Pons (tissue), 1 donor: Measurements from ENCODE around the gene PHLDB2.

Source experiments
- DNase-seq: peaks from one replicate; pipeline ENCODE4 v3.0.0-alpha.2; 2016; ENCODE audit warnings: low spot score

Gene PHLDB2

GRCh38 chr3:111926266-111926676 lies 67.2 kb downstream of the PHLDB2 start:
- no peak for DNase-seq

DNA sequence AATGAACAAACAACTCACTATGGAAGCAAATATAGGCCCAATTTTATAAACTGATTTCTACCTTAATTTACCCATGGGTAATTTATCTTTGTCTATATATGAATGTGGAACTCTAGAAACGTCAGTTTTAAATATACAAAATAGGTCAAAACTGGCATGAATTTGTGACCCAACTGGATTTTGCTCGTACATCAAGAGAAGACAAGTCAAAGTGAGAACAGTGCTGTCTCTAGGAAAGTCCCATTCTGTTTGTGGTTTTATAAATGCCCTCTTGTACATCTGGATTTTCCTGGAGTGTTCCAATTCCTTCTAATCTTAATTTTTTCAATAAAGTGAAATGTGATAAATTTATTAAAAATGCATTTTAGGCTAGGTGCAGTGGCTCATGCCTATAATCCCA lies 69.5 kb downstream of the PHLDB2 start:
- no peak for DNase-seq

DNA sequence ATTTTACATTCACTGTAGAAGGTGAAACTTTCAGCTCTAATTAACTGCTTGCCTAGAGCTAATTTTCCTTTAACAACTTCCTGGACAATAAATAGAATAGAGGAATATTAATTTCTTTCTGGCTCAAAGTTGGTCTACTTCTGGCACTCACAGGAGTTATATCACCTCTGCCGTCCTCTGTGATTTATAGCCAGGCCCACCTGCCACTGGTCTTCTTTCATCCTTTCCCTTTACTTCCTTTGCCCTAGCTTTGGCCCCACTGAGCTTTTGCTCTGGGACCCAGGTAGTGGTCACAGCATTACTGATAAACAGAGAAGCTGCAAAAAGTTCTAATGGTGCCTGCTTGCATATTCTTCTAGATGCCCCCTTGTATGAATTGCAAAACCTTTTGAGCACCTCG lies 70.4 kb downstream of the PHLDB2 start:
- no peak for DNase-seq

DNA sequence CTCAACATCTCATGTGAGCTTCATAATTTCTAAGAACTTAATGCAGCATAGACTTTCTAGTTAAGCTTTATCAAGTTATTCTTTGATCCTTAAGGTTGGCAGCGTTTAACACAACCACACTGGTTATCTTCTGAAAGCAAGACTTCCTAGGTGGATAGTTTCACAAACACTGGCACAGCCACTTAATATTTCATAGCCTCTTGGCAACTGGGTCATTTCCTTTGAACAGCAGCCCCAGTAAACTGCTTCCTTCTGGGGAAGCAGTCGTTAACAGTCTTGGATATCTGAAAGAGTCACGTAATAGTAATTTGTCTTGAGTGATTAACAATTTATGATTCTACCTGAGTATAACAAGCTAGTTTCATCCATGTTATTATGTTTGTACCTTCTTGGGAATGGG lies 73.9 kb downstream of the PHLDB2 start:
- no peak for DNase-seq

DNA sequence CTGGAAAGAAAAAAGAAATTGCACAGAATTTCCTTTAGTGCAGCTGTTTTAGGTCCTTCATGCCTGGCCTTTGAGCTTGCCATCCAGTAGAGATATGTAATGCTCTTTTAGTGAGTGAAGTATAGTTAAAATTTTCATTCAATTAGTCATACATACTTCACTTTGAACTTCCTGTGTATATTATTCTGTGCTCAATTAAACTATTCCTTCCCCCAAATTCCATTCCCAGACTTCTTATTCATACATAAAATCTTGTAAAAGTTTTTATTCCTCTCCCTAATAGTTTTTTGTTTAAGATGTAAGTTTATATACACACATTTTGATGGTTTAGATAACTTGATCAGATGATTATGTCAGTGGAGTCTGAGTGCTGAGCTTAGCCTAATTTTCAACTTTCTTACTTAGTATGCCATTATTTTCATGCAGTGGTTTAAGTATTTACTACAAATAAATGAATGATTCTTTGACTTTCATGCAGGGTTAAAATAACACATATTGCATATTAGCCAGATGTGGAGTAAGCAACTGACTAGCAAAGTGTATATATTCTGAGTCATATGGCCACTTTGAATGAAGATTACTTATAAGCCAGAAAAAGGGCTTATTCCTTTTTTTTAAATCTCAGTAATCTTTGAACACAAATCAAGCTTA lies 77.3 kb downstream of the PHLDB2 start:
- DNase-seq: no peak

DNA sequence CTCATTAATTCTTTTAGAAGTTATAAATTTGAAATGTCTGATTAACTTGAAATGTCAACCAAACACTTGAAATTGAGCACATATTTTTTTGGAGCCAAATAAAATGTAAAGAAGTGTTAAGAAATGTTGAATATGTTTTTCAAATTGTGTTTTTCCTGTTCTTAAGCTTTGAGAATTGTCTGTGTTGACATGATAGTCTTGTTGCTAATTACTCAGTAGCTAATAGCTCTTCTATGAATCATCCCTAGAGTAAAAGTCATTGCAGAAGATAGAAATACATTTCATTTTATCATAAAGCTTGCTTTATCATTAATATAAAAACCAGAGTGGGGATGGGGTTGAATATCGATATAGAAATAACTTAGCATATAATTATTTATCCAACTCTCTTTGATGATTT lies 77.9 kb downstream of the PHLDB2 start:
- no peak for DNase-seq

DNA sequence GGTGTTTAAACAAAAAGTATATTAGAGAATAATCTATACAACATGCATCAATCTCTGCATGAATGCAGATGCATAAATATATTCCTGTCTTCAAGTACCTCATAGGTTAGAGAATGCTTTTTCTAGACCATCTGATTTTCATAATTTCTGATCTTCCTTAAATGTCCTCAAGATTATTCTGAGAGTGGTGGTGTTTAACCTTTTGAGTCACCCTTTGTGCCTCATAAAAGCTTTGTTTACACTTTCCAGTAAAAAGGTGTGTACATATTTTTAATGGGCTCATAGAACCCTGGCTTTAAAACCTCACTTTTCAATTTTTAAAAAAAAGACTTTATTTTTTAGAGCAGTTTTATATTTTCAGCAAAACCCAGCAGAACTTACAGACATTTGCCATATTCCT lies 78.8 kb downstream of the PHLDB2 start:
- no peak for DNase-seq

GRCh38 chr3:111939873-111940272 lies 80.8 kb downstream of the PHLDB2 start:
- no peak for DNase-seq

DNA sequence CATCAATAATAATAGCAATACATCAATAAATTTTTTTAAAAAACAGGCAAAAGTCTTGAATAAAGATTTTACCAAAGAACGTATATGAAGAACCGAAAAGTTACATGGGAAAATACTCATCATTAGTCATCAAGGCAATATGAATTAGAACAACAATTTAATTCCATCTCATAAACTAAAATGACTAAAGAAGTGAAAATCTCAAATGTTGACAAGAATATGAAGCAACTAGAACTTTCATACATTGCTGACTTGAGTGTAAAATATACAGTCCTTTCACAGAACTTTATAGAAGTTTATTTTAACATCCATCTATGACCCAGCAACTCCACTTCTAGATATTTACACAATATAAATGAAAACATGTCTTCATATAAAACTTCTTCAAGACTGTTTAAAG lies 84.5 kb downstream of the PHLDB2 start:
- DNase-seq: no peak

DNA sequence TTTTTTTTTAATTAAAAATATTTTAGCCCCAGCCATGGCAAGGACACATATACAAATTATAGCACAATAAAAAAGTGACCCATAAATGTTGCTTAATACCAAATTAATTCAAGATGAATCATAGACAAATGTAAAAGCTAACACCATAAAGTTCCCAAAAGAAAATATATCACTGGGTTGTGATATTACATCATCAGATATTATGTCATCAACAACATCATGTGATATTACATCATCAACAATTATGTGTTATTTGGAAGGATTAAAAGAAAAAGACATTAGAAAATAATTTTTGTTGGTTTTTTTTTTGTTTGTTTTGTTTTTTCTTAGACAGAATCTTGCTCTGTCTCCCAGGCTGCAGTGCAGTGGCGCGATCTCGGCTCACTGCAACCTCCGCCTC lies 85.3 kb downstream of the PHLDB2 start:
- DNase-seq: no peak

DNA sequence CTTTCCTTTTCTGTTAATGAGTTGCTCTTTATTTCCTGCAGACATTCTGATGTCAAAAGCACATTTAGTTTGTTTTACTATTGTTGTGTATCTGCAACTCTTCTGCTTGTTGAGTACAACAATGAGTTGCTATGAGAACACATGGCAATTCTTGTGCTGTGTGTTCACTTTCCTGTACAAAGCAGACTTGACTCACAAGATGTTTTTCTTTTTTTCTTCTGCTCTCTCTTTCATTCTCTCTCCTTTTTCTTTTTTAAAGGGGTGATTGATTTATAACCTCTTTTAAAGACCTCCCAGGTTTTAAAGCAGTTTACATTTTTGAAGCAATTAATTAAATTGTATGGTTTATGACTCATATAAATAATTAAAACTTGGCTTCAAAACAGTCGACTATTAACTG lies 88.2 kb downstream of the PHLDB2 start:
- peak; percentile 39 for DNase-seq

DNA sequence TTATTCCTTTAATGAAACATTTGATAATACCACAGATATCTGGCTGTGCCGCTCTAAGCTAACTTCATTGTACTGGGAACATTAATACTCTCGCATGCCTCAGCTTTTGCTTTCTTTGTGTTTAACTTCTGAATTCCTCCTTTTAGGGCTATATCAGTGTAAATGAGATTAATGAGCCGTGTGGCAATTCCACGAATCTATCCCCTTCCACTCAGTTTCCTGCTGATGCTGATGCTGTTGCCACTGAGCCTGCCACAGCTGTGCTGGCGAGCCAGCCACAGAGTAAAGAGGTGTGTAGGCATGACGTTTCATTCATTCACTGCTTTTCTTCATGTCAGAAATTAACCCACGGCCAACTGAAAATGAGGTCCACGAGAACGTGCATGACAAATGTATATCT lies 89.7 kb downstream of the PHLDB2 start:
- no peak for DNase-seq

- DNase-seq: no peak
These were observed 90.6 kb downstream of the PHLDB2 start for GRCh38 chr3:111949712-111950111.

DNA sequence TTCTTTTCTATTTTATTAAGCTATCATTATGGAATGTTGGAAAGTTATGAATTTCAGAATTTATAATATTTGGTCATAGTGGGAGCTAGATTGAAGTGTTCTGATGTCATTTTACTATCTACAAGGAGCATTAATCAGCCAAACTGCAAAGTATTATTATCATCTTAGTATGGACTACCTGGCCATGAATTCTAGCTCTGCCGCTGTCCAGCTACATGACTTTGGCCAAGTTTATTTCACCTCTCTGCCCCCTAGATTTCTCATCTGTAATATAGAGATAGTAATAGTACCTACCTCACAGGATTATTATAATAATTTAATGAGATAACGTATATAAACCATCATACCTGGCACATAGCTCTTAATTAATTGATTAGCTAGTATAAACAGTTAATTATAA lies 92.0 kb downstream of the PHLDB2 start:
- DNase-seq: no peak

- DNase-seq: no peak
These were observed 93.0 kb downstream of the PHLDB2 start for GRCh38 chr3:111952086-111952485.

GRCh38 chr3:111952866-111953450 lies 93.9 kb downstream of the PHLDB2 start:
- no peak for DNase-seq

DNA sequence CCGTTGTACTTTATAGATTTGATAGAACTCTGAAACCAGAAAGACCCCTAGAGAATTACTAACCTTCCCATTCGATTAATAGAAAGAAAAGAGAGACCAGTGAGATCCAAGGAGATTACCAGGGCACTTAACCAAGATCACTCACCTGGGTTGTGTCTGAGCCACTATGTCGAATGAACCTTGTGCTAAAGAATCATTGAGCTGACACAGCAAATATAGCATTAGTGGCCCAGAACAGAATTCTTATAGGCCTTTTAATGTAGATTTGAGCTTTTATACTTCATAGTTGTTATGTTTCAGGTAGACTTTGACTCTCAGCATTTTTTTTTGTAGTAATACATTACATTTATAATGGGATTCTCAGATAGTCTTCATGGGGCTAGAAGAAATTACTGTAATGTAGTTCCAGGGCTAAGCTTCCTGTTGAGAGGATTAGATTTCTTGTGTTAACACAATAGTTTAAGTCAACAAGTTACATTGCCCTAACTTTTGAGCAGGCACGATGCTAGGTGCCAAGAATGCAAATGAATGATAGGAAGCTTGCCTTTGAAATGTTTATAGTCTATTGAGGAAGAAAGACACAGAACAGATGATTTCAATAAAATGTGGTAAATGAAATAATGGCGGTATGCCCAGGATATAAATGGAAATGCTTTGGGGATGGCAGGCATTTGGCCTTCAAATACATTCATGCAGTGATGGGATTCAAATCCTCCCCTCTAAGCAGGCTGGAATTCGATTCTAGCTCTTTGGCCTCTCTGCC lies 95.3 kb downstream of the PHLDB2 start:
- DNase-seq: no peak

DNA sequence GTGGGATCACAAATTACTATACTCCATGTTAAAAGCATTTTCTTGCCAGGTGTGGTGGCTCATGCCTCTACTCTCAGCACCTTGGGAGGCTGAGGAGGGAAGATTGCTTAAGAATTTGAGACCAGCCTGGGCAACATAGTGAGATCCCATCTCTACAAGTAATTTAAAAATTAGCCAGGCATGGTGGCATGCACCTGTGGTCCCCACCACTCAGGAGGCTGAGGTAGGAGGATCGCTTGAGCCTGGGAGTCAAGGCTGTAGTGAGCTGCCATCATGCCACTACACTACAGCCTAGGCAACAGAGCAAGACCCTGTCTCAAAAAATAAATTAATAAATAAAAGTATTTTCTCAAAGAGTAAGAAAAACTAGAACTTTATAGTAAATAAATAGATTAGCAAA lies 96.8 kb downstream of the PHLDB2 start:
- DNase-seq: no peak

- DNase-seq: peak; percentile 52
These were observed 97.4 kb downstream of the PHLDB2 start for GRCh38 chr3:111956449-111956848.

GRCh38 chr3:111956995-111957734 lies 98.1 kb downstream of the PHLDB2 start:
- peak; percentile 87 for DNase-seq

DNA sequence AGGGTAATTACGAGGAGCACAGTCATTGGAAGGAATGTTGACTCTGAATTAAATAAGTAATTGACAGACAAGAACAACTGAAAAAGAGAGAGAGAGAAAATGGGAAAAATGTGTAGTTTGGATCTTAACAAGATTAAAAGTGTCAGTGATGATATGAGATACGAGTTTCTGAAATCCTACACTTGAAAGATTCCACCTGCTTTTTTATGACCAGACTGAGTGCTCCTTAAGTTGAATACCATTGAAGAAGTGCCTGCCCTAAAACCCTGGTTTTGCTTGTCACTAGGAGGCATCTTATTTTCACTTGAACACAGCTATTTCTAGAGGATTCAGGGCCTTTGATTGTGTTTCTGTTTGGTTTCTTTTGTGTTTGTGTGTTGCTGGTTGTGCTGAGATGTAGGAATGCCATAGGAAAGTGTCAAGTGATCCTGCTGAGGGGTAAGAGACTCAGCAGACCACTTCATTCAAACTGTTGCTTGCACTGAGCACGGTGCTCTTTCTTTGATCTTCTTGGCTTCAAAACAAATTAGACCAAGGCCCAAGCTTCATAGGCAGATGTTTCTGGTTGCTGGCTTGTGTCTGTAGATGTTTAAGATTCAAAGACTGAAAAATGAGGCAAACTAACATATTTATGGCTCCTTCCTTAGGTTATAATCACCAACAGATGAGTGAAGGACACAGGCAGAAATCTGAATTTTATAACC lies 102.5 kb downstream of the PHLDB2 start:
- no peak for DNase-seq

GRCh38 chr3:111963424-111963823 lies 104.4 kb downstream of the PHLDB2 start:
- DNase-seq: no peak
